Measurements from ENCODE around the gene RNU5D-1.
"Not testable (repeated sequence)": the region's sequence is repeated elsewhere in the genome, so short reads cannot be mapped to it uniquely, and the experiment has no call there.

RNU5D-1 gene

GRCh38 chr1:44701141-44701573 is 29.8 kb downstream of the RNU5D-1 start:
- Histone ChIP-seq H3K27me3 (ENCODE audit: control insufficient read depth, insufficient read depth, low read length, poor library complexity, severe bottlenecking) (no peaks in the 10 kb centered on the region), H3K27ac (ENCODE audit: insufficient read depth, low read depth, low read length, poor library complexity, severe bottlenecking) (no peak overlapping the region), H3K4me1 (ENCODE audit: control insufficient read depth, insufficient read depth, low read length) (no peaks in the 10 kb centered on the region), H3K36me3 (ENCODE audit: control insufficient read depth, insufficient read depth, low read length) (no peaks in the 10 kb centered on the region), H3K9me3 (ENCODE audit: control insufficient read depth, low read length) (no peaks in the 10 kb centered on the region), H3K4me3 (ENCODE audit: insufficient read depth, low read depth, low read length) (no peak overlapping the region)
- 93 to 96% methylated on average over 7 of the region's 7 CpGs for WGBS, 2 experiments

GRCh38 chr1:44700573-44700972 is 30.4 kb downstream of the RNU5D-1 start:
- Histone ChIP-seq H3K4me3 (ENCODE audit: insufficient read depth, low read depth, low read length) (no peak overlapping the region), H3K4me1 (ENCODE audit: control insufficient read depth, insufficient read depth, low read length) (no peaks in the 10 kb centered on the region), H3K27ac (ENCODE audit: insufficient read depth, low read depth, low read length, poor library complexity, severe bottlenecking) (no peak overlapping the region), H3K27me3 (ENCODE audit: control insufficient read depth, insufficient read depth, low read length, poor library complexity, severe bottlenecking) (no peaks in the 10 kb centered on the region), H3K36me3 (ENCODE audit: control insufficient read depth, insufficient read depth, low read length) (no peaks in the 10 kb centered on the region), H3K9me3 (ENCODE audit: control insufficient read depth, low read length) (no peaks in the 10 kb centered on the region)
- WGBS, 2 experiments: 89 to 92% methylated on average over 1 of the region's 1 CpG

- not testable (repeated sequence) for H3K27me3 ChIP-seq (ENCODE audit: control insufficient read depth, insufficient read depth, low read length, poor library complexity, severe bottlenecking); H3K27ac ChIP-seq (ENCODE audit: insufficient read depth, low read depth, low read length, poor library complexity, severe bottlenecking); H3K9me3 ChIP-seq (ENCODE audit: control insufficient read depth, low read length); H3K4me1 ChIP-seq (ENCODE audit: control insufficient read depth, insufficient read depth, low read length); H3K4me3 ChIP-seq (ENCODE audit: insufficient read depth, low read depth, low read length); H3K36me3 ChIP-seq (ENCODE audit: control insufficient read depth, insufficient read depth, low read length)
- 89 to 93% methylated on average over 9 of the region's 9 CpGs for WGBS, 2 experiments
These were observed 31.6 kb downstream of the RNU5D-1 start for GRCh38 chr1:44699375-44699774.

GRCh38 chr1:44698138-44698537 is 32.8 kb downstream of the RNU5D-1 start:
- no peak overlapping the region for H3K4me3 ChIP-seq (ENCODE audit: insufficient read depth, low read depth, low read length)
- H3K27ac ChIP-seq (ENCODE audit: insufficient read depth, low read depth, low read length, poor library complexity, severe bottlenecking): no peak overlapping the region
- H3K36me3 ChIP-seq (ENCODE audit: control insufficient read depth, insufficient read depth, low read length): no peaks in the 10 kb centered on the region
- H3K27me3 ChIP-seq (ENCODE audit: control insufficient read depth, insufficient read depth, low read length, poor library complexity, severe bottlenecking): no peaks in the 10 kb centered on the region
- H3K4me1 ChIP-seq (ENCODE audit: control insufficient read depth, insufficient read depth, low read length): no peaks in the 10 kb centered on the region
- WGBS, 2 experiments: 95 to 97% methylated on average over 3 of the region's 3 CpGs
- no peaks in the 10 kb centered on the region for H3K9me3 ChIP-seq (ENCODE audit: control insufficient read depth, low read length)

GRCh38 chr1:44696789-44697345 is 34.1 kb downstream of the RNU5D-1 start:
- Histone ChIP-seq H3K9me3 (ENCODE audit: control insufficient read depth, low read length) (no peaks in the 10 kb centered on the region), H3K27me3 (ENCODE audit: control insufficient read depth, insufficient read depth, low read length, poor library complexity, severe bottlenecking) (no peaks in the 10 kb centered on the region), H3K36me3 (ENCODE audit: control insufficient read depth, insufficient read depth, low read length) (no peaks in the 10 kb centered on the region), H3K4me1 (ENCODE audit: control insufficient read depth, insufficient read depth, low read length) (no peaks in the 10 kb centered on the region), H3K27ac (ENCODE audit: insufficient read depth, low read depth, low read length, poor library complexity, severe bottlenecking) (no peak overlapping the region), H3K4me3 (ENCODE audit: insufficient read depth, low read depth, low read length) (no peak overlapping the region)
- 90 to 92% methylated on average over 7 of the region's 7 CpGs for WGBS, 2 experiments

- Histone ChIP-seq H3K27ac (ENCODE audit: insufficient read depth, low read depth, low read length, poor library complexity, severe bottlenecking) (no peak overlapping the region), H3K4me1 (ENCODE audit: control insufficient read depth, insufficient read depth, low read length) (no peaks in the 10 kb centered on the region), H3K36me3 (ENCODE audit: control insufficient read depth, insufficient read depth, low read length) (no peaks in the 10 kb centered on the region), H3K4me3 (ENCODE audit: insufficient read depth, low read depth, low read length) (no peak overlapping the region), H3K27me3 (ENCODE audit: control insufficient read depth, insufficient read depth, low read length, poor library complexity, severe bottlenecking) (no peaks in the 10 kb centered on the region), H3K9me3 (ENCODE audit: control insufficient read depth, low read length) (no peaks in the 10 kb centered on the region)
- 92 to 93% methylated on average over 2 to 3 of the region's 3 CpGs for WGBS, 2 experiments
These were observed 34.9 kb downstream of the RNU5D-1 start for GRCh38 chr1:44696101-44696500.

GRCh38 chr1:44695671-44696070 is 35.3 kb downstream of the RNU5D-1 start:
- H3K9me3 ChIP-seq (ENCODE audit: control insufficient read depth, low read length): no peaks in the 10 kb centered on the region
- WGBS, 2 experiments: 96 to 97% methylated on average over 4 of the region's 4 CpGs
- no peaks in the 10 kb centered on the region for H3K36me3 ChIP-seq (ENCODE audit: control insufficient read depth, insufficient read depth, low read length)
- H3K27ac ChIP-seq (ENCODE audit: insufficient read depth, low read depth, low read length, poor library complexity, severe bottlenecking): no peak overlapping the region
- H3K4me1 ChIP-seq (ENCODE audit: control insufficient read depth, insufficient read depth, low read length): no peaks in the 10 kb centered on the region
- no peaks in the 10 kb centered on the region for H3K27me3 ChIP-seq (ENCODE audit: control insufficient read depth, insufficient read depth, low read length, poor library complexity, severe bottlenecking)
- H3K4me3 ChIP-seq (ENCODE audit: insufficient read depth, low read depth, low read length): no peak overlapping the region

- 93 to 95% methylated on average over 7 of the region's 7 CpGs for WGBS, 2 experiments
- H3K27me3 ChIP-seq (ENCODE audit: control insufficient read depth, insufficient read depth, low read length, poor library complexity, severe bottlenecking): no peaks in the 10 kb centered on the region
- no peaks in the 10 kb centered on the region for H3K9me3 ChIP-seq (ENCODE audit: control insufficient read depth, low read length)
- no peaks in the 10 kb centered on the region for H3K36me3 ChIP-seq (ENCODE audit: control insufficient read depth, insufficient read depth, low read length)
- H3K4me3 ChIP-seq (ENCODE audit: insufficient read depth, low read depth, low read length): no peak overlapping the region
- no peak overlapping the region for H3K27ac ChIP-seq (ENCODE audit: insufficient read depth, low read depth, low read length, poor library complexity, severe bottlenecking)
- no peaks in the 10 kb centered on the region for H3K4me1 ChIP-seq (ENCODE audit: control insufficient read depth, insufficient read depth, low read length)
These were observed 36.0 kb downstream of the RNU5D-1 start for GRCh38 chr1:44694863-44695478.

- WGBS, 2 experiments: 94 to 100% methylated on average over 1 to 3 of the region's 3 CpGs
- H3K36me3 ChIP-seq (ENCODE audit: control insufficient read depth, insufficient read depth, low read length): no peaks in the 10 kb centered on the region
- H3K27ac ChIP-seq (ENCODE audit: insufficient read depth, low read depth, low read length, poor library complexity, severe bottlenecking): no peak overlapping the region
- H3K4me1 ChIP-seq (ENCODE audit: control insufficient read depth, insufficient read depth, low read length): no peaks in the 10 kb centered on the region
- no peaks in the 10 kb centered on the region for H3K9me3 ChIP-seq (ENCODE audit: control insufficient read depth, low read length)
- H3K27me3 ChIP-seq (ENCODE audit: control insufficient read depth, insufficient read depth, low read length, poor library complexity, severe bottlenecking): no peaks in the 10 kb centered on the region
- no peak overlapping the region for H3K4me3 ChIP-seq (ENCODE audit: insufficient read depth, low read depth, low read length)
These were observed 37.1 kb downstream of the RNU5D-1 start for GRCh38 chr1:44693900-44694299.

- H3K4me1 ChIP-seq (ENCODE audit: control insufficient read depth, insufficient read depth, low read length): no peaks in the 10 kb centered on the region
- 94 to 96% methylated on average over 2 of the region's 2 CpGs for WGBS, 2 experiments
These were observed 37.8 kb downstream of the RNU5D-1 start for GRCh38 chr1:44693159-44693558.

GRCh38 chr1:44689447-44689765 is 41.6 kb downstream of the RNU5D-1 start:
- Histone ChIP-seq H3K4me3 (ENCODE audit: insufficient read depth, low read depth, low read length) (no peak overlapping the region), H3K27ac (ENCODE audit: insufficient read depth, low read depth, low read length, poor library complexity, severe bottlenecking) (no peak overlapping the region), H3K9me3 (ENCODE audit: control insufficient read depth, low read length) (no peaks in the 10 kb centered on the region), H3K27me3 (ENCODE audit: control insufficient read depth, insufficient read depth, low read length, poor library complexity, severe bottlenecking) (no peaks in the 10 kb centered on the region), H3K36me3 (ENCODE audit: control insufficient read depth, insufficient read depth, low read length) (no peaks in the 10 kb centered on the region), H3K4me1 (ENCODE audit: control insufficient read depth, insufficient read depth, low read length) (no peaks in the 10 kb centered on the region)
- 82 to 88% methylated on average over 3 of the region's 3 CpGs for WGBS, 2 experiments

More at GRCh38 chr1:44693159-44693558, 37.8 kb downstream of the RNU5D-1 start:
- no peak overlapping the region for H3K4me3 ChIP-seq (ENCODE audit: insufficient read depth, low read depth, low read length)
- H3K9me3 ChIP-seq (ENCODE audit: control insufficient read depth, low read length): no peaks in the 10 kb centered on the region
- H3K27ac ChIP-seq (ENCODE audit: insufficient read depth, low read depth, low read length, poor library complexity, severe bottlenecking): no peak overlapping the region
- H3K27me3 ChIP-seq (ENCODE audit: control insufficient read depth, insufficient read depth, low read length, poor library complexity, severe bottlenecking): no peaks in the 10 kb centered on the region
- H3K36me3 ChIP-seq (ENCODE audit: control insufficient read depth, insufficient read depth, low read length): no peaks in the 10 kb centered on the region
